Measurements from ENCODE around the gene TMEM184B.
"Not testable (repeated sequence)": the region's sequence is repeated elsewhere in the genome, so short reads cannot be mapped to it uniquely, and the experiment has no call there.

Gene TMEM184B

GRCh38 chr22:38187413-38188212, 85.2 kb downstream of the TMEM184B start:
- Histone ChIP-seq H3K4me3 (ENCODE audit: insufficient read length, low read depth) (no peak overlapping the region), H3K4me1 (ENCODE audit: insufficient read depth, insufficient read length) (peaks cover 4% of the 10 kb centered on the region), H3K9me3 (ENCODE audit: insufficient read depth, low read length) (peaks cover 7% of the 10 kb centered on the region; the same call in 1 of the 2 replicates), H3K27me3 (ENCODE audit: insufficient read depth, insufficient read length) (no peaks in the 10 kb centered on the region), H3K9ac (ENCODE audit: insufficient read length, low read depth) (no peak overlapping the region), H3K36me3 (ENCODE audit: insufficient read depth, insufficient read length, low read length) (no peaks in the 10 kb centered on the region)
- DNase-seq (ENCODE audit: low read depth, low spot score) = no peak
- TF ChIP-seq ZNF274 (IDR thresholded peaks at IDR 0.05; ENCODE audit: low read depth, low read length) (no peak), SUZ12 (IDR thresholded peaks at IDR 0.05; ENCODE audit: extremely low read depth, insufficient read depth, insufficient read length) (no peak), YY1 (IDR thresholded peaks at IDR 0.05; ENCODE audit: insufficient read depth, insufficient read length) (no peak)

- no peak for DNase-seq (ENCODE audit: low read depth, low spot score)
- Histone ChIP-seq H3K9ac (ENCODE audit: insufficient read length, low read depth) (no peak overlapping the region), H3K9me3 (ENCODE audit: insufficient read depth, low read length) (no peaks in the 10 kb centered on the region), H3K4me3 (ENCODE audit: insufficient read length, low read depth) (no peak overlapping the region), H3K4me1 (ENCODE audit: insufficient read depth, insufficient read length) (peaks cover 4% of the 10 kb centered on the region), H3K36me3 (ENCODE audit: insufficient read depth, insufficient read length, low read length) (no peaks in the 10 kb centered on the region), H3K27me3 (ENCODE audit: insufficient read depth, insufficient read length) (no peaks in the 10 kb centered on the region)
- TF ChIP-seq SUZ12 (IDR thresholded peaks at IDR 0.05; ENCODE audit: extremely low read depth, insufficient read depth, insufficient read length) (no peak), YY1 (IDR thresholded peaks at IDR 0.05; ENCODE audit: insufficient read depth, insufficient read length) (no peak), ZNF274 (IDR thresholded peaks at IDR 0.05; ENCODE audit: low read depth, low read length) (no peak)
Observed at GRCh38 chr22:38186429-38186828, 86.4 kb downstream of the TMEM184B start.

- TF ChIP-seq SUZ12 (IDR thresholded peaks at IDR 0.05; ENCODE audit: extremely low read depth, insufficient read depth, insufficient read length) (no peak), YY1 (IDR thresholded peaks at IDR 0.05; ENCODE audit: insufficient read depth, insufficient read length) (no peak), ZNF274 (IDR thresholded peaks at IDR 0.05; ENCODE audit: low read depth, low read length) (no peak)
- Histone ChIP-seq H3K36me3 (ENCODE audit: insufficient read depth, insufficient read length, low read length) (no peaks in the 10 kb centered on the region), H3K9ac (ENCODE audit: insufficient read length, low read depth) (no peak overlapping the region), H3K4me3 (ENCODE audit: insufficient read length, low read depth) (no peak overlapping the region), H3K4me1 (ENCODE audit: insufficient read depth, insufficient read length) (peaks cover 4% of the 10 kb centered on the region), H3K9me3 (ENCODE audit: insufficient read depth, low read length) (no peaks in the 10 kb centered on the region), H3K27me3 (ENCODE audit: insufficient read depth, insufficient read length) (no peaks in the 10 kb centered on the region)
- DNase-seq (ENCODE audit: low read depth, low spot score) = no peak
Observed at GRCh38 chr22:38184788-38185187, 88.0 kb downstream of the TMEM184B start.

GRCh38 chr22:38181453-38182200, 91.2 kb downstream of the TMEM184B start, which contains the start of gene PLA2G6:
Gene PLA2G6 (minus strand): TSS chr22:38181830. CDS start chr22:38169426, 12,404 bp downstream.
- peak; percentile 95 for DNase-seq (ENCODE audit: low read depth, low spot score)

GRCh38 chr22:38180841-38181452, 91.9 kb downstream of the TMEM184B start:
- peak overlapping the region; percentile 73 for H3K4me3 ChIP-seq (ENCODE audit: insufficient read length, low read depth)
- no peaks in the 10 kb centered on the region for H3K27me3 ChIP-seq (ENCODE audit: insufficient read depth, insufficient read length)
- no peaks in the 10 kb centered on the region for H3K36me3 ChIP-seq (ENCODE audit: insufficient read depth, insufficient read length, low read length)
- H3K9ac ChIP-seq (ENCODE audit: insufficient read length, low read depth) = peak overlapping the region; percentile 99
- no peaks in the 10 kb centered on the region for H3K9me3 ChIP-seq (ENCODE audit: insufficient read depth, low read length)
- peaks cover 5% of the 10 kb centered on the region for H3K4me1 ChIP-seq (ENCODE audit: insufficient read depth, insufficient read length)
- DNase-seq (ENCODE audit: low read depth, low spot score) = no peak
- TF ChIP-seq YY1 (IDR thresholded peaks at IDR 0.05; ENCODE audit: insufficient read depth, insufficient read length) (no peak), ZNF274 (IDR thresholded peaks at IDR 0.05; ENCODE audit: low read depth, low read length) (no peak), SUZ12 (IDR thresholded peaks at IDR 0.05; ENCODE audit: extremely low read depth, insufficient read depth, insufficient read length) (no peak)

More at GRCh38 chr22:38181453-38182200, 91.2 kb downstream of the TMEM184B start, which contains the start of gene PLA2G6:
- TF ChIP-seq ZNF274 (IDR thresholded peaks at IDR 0.05; ENCODE audit: low read depth, low read length) (no peak), YY1 (IDR thresholded peaks at IDR 0.05; ENCODE audit: insufficient read depth, insufficient read length) (peak; percentile 93)
- Histone ChIP-seq H3K36me3 (ENCODE audit: insufficient read depth, insufficient read length, low read length) (no peaks in the 10 kb centered on the region), H3K9me3 (ENCODE audit: insufficient read depth, low read length) (no peaks in the 10 kb centered on the region), H3K4me3 (ENCODE audit: insufficient read length, low read depth) (peak within 1 kb of the TSS; percentile 73), H3K27me3 (ENCODE audit: insufficient read depth, insufficient read length) (no peaks in the 10 kb centered on the region), H3K4me1 (ENCODE audit: insufficient read depth, insufficient read length) (peaks cover 2% of the 10 kb centered on the region), H3K9ac (ENCODE audit: insufficient read length, low read depth) (peak within 1 kb of the TSS; percentile 99)

- not testable (repeated sequence) for H3K27me3 ChIP-seq (ENCODE audit: insufficient read depth, insufficient read length); H3K4me3 ChIP-seq (ENCODE audit: insufficient read length, low read depth); H3K9me3 ChIP-seq (ENCODE audit: insufficient read depth, low read length); H3K9ac ChIP-seq (ENCODE audit: insufficient read length, low read depth); H3K4me1 ChIP-seq (ENCODE audit: insufficient read depth, insufficient read length); DNase-seq (ENCODE audit: low read depth, low spot score); H3K36me3 ChIP-seq (ENCODE audit: insufficient read depth, insufficient read length, low read length)
Observed at GRCh38 chr22:38178605-38178937, 94.2 kb downstream of the TMEM184B start.

Measured in NT2/D1 (cell line).